Measurements from ENCODE around the gene CD37. TPM values are rescaled to one million over a fixed set of nuclear protein-coding genes. Genes with fewer than 3 reads are reported as not detected.
A peak's percentile ranks its signal among the peaks of the same experiment; 100 is the strongest.

Gene CD37
- total and polyA plus RNA-seq, 2 donors (not counting 1 experiment from before 2014, with no cell fraction given), result 1,998 to 2,188 TPM

- TF ChIP-seq, protein P1, sequence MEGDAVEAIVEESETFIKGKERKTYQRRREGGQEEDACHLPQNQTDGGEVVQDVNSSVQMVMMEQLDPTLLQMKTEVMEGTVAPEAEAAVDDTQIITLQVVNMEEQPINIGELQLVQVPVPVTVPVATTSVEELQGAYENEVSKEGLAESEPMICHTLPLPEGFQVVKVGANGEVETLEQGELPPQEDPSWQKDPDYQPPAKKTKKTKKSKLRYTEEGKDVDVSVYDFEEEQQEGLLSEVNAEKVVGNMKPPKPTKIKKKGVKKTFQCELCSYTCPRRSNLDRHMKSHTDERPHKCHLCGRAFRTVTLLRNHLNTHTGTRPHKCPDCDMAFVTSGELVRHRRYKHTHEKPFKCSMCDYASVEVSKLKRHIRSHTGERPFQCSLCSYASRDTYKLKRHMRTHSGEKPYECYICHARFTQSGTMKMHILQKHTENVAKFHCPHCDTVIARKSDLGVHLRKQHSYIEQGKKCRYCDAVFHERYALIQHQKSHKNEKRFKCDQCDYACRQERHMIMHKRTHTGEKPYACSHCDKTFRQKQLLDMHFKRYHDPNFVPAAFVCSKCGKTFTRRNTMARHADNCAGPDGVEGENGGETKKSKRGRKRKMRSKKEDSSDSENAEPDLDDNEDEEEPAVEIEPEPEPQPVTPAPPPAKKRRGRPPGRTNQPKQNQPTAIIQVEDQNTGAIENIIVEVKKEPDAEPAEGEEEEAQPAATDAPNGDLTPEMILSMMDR (IDR thresholded peaks at IDR 0.05), result no peak
- no peak for TF ChIP-seq EZH2 (IDR thresholded peaks at IDR 0.05; ENCODE audit: borderline replicate concordance, insufficient read depth, low read depth, low read length, poor library complexity, severe bottlenecking)
- Mint-ChIP-seq H3K27ac (peak overlapping the region; percentile 84), H3K4me3 (no peak overlapping the region), H3K4me1 (peaks cover 51% of the 10 kb centered on the region), H3K9me3 (ENCODE audit: insufficient read depth) (no peaks in the 10 kb centered on the region), H3K27me3 (no peaks in the 10 kb centered on the region)
- POLR2A ChIA-PET, result interaction anchor here (1.0 to 2.7 kb wide), 3 partner anchors 20 to 26 kb away, joined by 4 to 11 read pairs (median 5); partner anchors contain the start of gene CD37
- Histone ChIP-seq H3K9me3 (ENCODE audit: control extremely low read depth in 1 of 3, control insufficient read depth in 2 of 3, insufficient read depth in 1 of 3, low read length in 2 of 3) (peaks cover 0 to 8% (median 4%) of the 10 kb centered on the region in 3 donors), H4K20me1 (ENCODE audit: control insufficient read depth, insufficient read depth, low read length, poor library complexity, severe bottlenecking) (no peaks in the 10 kb centered on the region), H2AFZ (ENCODE audit: insufficient read depth, low read depth, low read length, poor library complexity, severe bottlenecking) (peak overlapping the region; percentile 77), H3K79me2 (ENCODE audit: control insufficient read depth, insufficient read depth, low read length) (no peaks in the 10 kb centered on the region), H3K4me3 (ENCODE audit: control extremely low read depth in 1 of 5, extremely low read depth in 1 of 5, insufficient read depth in 1 of 5, low read depth in 2 of 5, low read length in 4 of 5) (peak overlapping the region in 4 of 5 experiments; percentile 45 to 83 (median 58)), H3K4me1 (ENCODE audit: control insufficient read depth in 2 of 2, insufficient read depth in 2 of 2, low read length in 2 of 2) (peaks cover 58 to 70% of the 10 kb centered on the region in 2 donors), H3K36me3 (replicated peaks in 1 of 2; ENCODE audit: control extremely low read depth in 1 of 2, control insufficient read depth in 1 of 2, extremely low read depth in 1 of 2, insufficient read depth in 2 of 2, low read length in 1 of 2) (no peaks in the 10 kb centered on the region), H3K9ac (ENCODE audit: low read length) (peak overlapping the region; percentile 65), H3K27ac (ENCODE audit: low read length in 2 of 2) (peak overlapping the region; percentile 57 to 70), H3K27me3 (replicated peaks in 1 of 4; ENCODE audit: control extremely low read depth in 1 of 4, control insufficient read depth in 3 of 4, insufficient read depth in 4 of 4, low read length in 3 of 4) (peaks cover 0 to 10% (median 3%) of the 10 kb centered on the region in 4 experiments), H3K4me2 (replicated peaks; ENCODE audit: low read depth, low read length, poor library complexity, severe bottlenecking) (peak overlapping the region; percentile 98)
- no peak for ATAC-seq (ENCODE audit: low read depth)
- intact Hi-C loops (cut with micrococcal nuclease), result loop anchor here (5.0 kb wide), 1 partner anchor 34 kb away; the partner anchor contains the start of gene SLC6A16
- peak; percentile 67 for DNase-seq
- CTCF ChIA-PET, result interaction anchor here (0.6 kb wide), 1 partner anchor 33 kb away, joined by 3 read pairs; no protein-coding TSS in a partner anchor
- 12% methylated on average over 21 of the region's 27 CpGs for WGBS (ENCODE audit: insufficient coverage)
Observed at GRCh38 chr19:49361438-49362047, 26.3 kb downstream of the CD37 start.
